Measurements from ENCODE around the gene ADAMTSL3.

DNA sequence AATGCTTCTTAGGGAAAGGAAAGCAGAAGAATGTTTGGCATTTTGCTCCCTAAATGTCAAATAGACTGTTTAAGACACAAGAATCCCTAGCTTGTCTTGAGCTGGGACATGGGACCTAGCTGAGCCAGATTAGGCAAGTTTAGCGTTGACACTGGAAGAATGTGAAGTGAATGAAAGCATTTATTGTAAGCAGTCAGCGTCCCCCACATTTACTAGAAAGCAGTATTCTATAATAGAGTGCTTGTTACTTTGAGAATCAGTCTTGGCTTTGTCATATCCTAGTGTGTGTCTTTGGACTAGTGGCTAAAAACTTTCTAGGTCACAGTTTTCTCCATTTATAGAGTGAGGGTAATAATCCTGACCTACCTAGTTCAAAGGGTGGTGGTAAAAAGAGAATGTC is 161.6 kb downstream of the ADAMTSL3 start:
- TF ChIP-seq TAF1 (IDR thresholded peaks at IDR 0.05; ENCODE audit: borderline replicate concordance, insufficient read depth, low read length) (no peak), POLR2AphosphoS5 (IDR thresholded peaks at IDR 0.05; ENCODE audit: low read depth, low read length) (no peak), SIN3A (IDR thresholded peaks at IDR 0.05; ENCODE audit: borderline replicate concordance, insufficient read depth, low read length) (no peak), FOXP2 (optimal IDR thresholded peaks at IDR 0.05; ENCODE audit: borderline replicate concordance, extremely low read depth, extremely low read length, insufficient read depth) (no peak)
- TF ChIP-seq, protein P1, sequence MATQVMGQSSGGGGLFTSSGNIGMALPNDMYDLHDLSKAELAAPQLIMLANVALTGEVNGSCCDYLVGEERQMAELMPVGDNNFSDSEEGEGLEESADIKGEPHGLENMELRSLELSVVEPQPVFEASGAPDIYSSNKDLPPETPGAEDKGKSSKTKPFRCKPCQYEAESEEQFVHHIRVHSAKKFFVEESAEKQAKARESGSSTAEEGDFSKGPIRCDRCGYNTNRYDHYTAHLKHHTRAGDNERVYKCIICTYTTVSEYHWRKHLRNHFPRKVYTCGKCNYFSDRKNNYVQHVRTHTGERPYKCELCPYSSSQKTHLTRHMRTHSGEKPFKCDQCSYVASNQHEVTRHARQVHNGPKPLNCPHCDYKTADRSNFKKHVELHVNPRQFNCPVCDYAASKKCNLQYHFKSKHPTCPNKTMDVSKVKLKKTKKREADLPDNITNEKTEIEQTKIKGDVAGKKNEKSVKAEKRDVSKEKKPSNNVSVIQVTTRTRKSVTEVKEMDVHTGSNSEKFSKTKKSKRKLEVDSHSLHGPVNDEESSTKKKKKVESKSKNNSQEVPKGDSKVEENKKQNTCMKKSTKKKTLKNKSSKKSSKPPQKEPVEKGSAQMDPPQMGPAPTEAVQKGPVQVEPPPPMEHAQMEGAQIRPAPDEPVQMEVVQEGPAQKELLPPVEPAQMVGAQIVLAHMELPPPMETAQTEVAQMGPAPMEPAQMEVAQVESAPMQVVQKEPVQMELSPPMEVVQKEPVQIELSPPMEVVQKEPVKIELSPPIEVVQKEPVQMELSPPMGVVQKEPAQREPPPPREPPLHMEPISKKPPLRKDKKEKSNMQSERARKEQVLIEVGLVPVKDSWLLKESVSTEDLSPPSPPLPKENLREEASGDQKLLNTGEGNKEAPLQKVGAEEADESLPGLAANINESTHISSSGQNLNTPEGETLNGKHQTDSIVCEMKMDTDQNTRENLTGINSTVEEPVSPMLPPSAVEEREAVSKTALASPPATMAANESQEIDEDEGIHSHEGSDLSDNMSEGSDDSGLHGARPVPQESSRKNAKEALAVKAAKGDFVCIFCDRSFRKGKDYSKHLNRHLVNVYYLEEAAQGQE (IDR thresholded peaks at IDR 0.05; ENCODE audit: insufficient read depth in 1 of 2, low read depth in 2 of 2, low read length in 2 of 2): no peak

Data from PFSK-1 (cell line).